ENCODE results near the gene LCAT. TPM values are rescaled to one million over a fixed set of nuclear protein-coding genes. Genes with fewer than 3 reads are reported as not detected.

The LCAT gene
- total RNA-seq, 1 experiment from 2014 or later, result 17.8 TPM

GRCh38 chr16:67977005-67977404 is 33.1 kb upstream of the LCAT start:
- Mint-ChIP-seq H3K4me3 (no peak overlapping the region), H3K27ac (no peak overlapping the region), H3K9me3 (no peaks in the 10 kb centered on the region), H3K36me3 (ENCODE audit: insufficient read depth in 1 of 3, low read depth in 3 of 3) (no peaks in the 10 kb centered on the region), H3K27me3 (ENCODE audit: low read depth) (peaks cover 17% of the 10 kb centered on the region), H3K4me1 (no peaks in the 10 kb centered on the region)
- Histone ChIP-seq H3K4ac (ENCODE audit: low read depth, low read length) (no peak overlapping the region), H3K4me1 (ENCODE audit: insufficient read depth, low read length) (no peaks in the 10 kb centered on the region), H2BK20ac (ENCODE audit: low read depth, low read length, poor library complexity, severe bottlenecking) (no peak overlapping the region), H3K79me2 (ENCODE audit: insufficient read depth, low read length) (no peaks in the 10 kb centered on the region), H2BK120ac (ENCODE audit: low read depth, low read length, poor library complexity, severe bottlenecking) (no peak overlapping the region), H2AK5ac (ENCODE audit: insufficient read length, low read length) (no peak overlapping the region), H3K23ac (ENCODE audit: insufficient read length, low read depth, low read length) (no peak overlapping the region), H4K5ac (ENCODE audit: insufficient read length, low read depth, low read length) (no peak overlapping the region), H4K91ac (ENCODE audit: insufficient read length, low read depth, low read length) (no peak overlapping the region), H3T11ph (ENCODE audit: low read length) (no peak overlapping the region), H4K8ac (replicated peaks; ENCODE audit: insufficient read length, low read depth, low read length) (no peak overlapping the region), H3K9me3 (ENCODE audit: control insufficient read depth, low read depth, low read length) (no peaks in the 10 kb centered on the region), H3K79me1 (ENCODE audit: insufficient read depth, low read depth, low read length, poor library complexity, severe bottlenecking) (no peaks in the 10 kb centered on the region), H4K20me1 (ENCODE audit: control insufficient read depth, insufficient read depth, insufficient read length) (no peaks in the 10 kb centered on the region), H3K27me3 (ENCODE audit: insufficient read depth, low read length) (no peaks in the 10 kb centered on the region; the same call in 1 of the 2 replicates), H2BK5ac (ENCODE audit: insufficient read length, low read length) (no peak overlapping the region), H2BK15ac (ENCODE audit: low read depth, low read length) (no peak overlapping the region), H3K56ac (ENCODE audit: insufficient read length, low read depth, low read length) (no peak overlapping the region), H3K23me2 (ENCODE audit: insufficient read length, low read depth, low read length, poor library complexity, severe bottlenecking) (no peaks in the 10 kb centered on the region), H3K18ac (ENCODE audit: insufficient read length, low read depth, low read length) (no peak overlapping the region), H3K14ac (ENCODE audit: insufficient read depth, low read length) (no peak overlapping the region), H3K4me2 (ENCODE audit: insufficient read depth, insufficient read length, low read length) (no peak overlapping the region), H3K27ac (ENCODE audit: insufficient read length, low read depth, low read length) (no peak overlapping the region), H2BK12ac (ENCODE audit: insufficient read length, low read depth, low read length) (no peak overlapping the region), H2AFZ (ENCODE audit: low read length) (no peak overlapping the region), H3K9ac (ENCODE audit: extremely low read depth, insufficient read length, low read length) (no peak overlapping the region)
- DNase-seq, result no peak
- no CpG with 5 or more reads among the region's 5 CpGs for WGBS (ENCODE audit: extremely low coverage, insufficient read length, low lambda C conversion rate)
- TF ChIP-seq, protein P1, sequence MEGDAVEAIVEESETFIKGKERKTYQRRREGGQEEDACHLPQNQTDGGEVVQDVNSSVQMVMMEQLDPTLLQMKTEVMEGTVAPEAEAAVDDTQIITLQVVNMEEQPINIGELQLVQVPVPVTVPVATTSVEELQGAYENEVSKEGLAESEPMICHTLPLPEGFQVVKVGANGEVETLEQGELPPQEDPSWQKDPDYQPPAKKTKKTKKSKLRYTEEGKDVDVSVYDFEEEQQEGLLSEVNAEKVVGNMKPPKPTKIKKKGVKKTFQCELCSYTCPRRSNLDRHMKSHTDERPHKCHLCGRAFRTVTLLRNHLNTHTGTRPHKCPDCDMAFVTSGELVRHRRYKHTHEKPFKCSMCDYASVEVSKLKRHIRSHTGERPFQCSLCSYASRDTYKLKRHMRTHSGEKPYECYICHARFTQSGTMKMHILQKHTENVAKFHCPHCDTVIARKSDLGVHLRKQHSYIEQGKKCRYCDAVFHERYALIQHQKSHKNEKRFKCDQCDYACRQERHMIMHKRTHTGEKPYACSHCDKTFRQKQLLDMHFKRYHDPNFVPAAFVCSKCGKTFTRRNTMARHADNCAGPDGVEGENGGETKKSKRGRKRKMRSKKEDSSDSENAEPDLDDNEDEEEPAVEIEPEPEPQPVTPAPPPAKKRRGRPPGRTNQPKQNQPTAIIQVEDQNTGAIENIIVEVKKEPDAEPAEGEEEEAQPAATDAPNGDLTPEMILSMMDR (conservative IDR thresholded peaks at IDR 0.05), result no peak

Data from H9 (cell line).